HG03060 (cell line): Measurements from ENCODE around the gene DEFB131B.
"Not testable (repeated sequence)": the region's sequence is repeated elsewhere in the genome, so short reads cannot be mapped to it uniquely, and the experiment has no call there.

Experiments
- ATAC-seq: cut with Tn5 transposase; IDR thresholded peaks from one replicate; pipeline ENCODE4 v1.9.1; 2021; ENCODE audit warnings: low read depth, moderate number of reproducible peaks; ENCODE audit not compliant: unreplicated experiment

DEFB131B gene

GRCh38 chr11:71910775-71911174 lies 32.5 kb downstream of the DEFB131B start:
- not testable (repeated sequence) for ATAC-seq

- not testable (repeated sequence) for ATAC-seq
These were observed 33.2 kb downstream of the DEFB131B start for GRCh38 chr11:71911321-71911985.

GRCh38 chr11:71911986-71912340 lies 33.7 kb downstream of the DEFB131B start:
- not testable (repeated sequence) for ATAC-seq

- no peak for ATAC-seq
These were observed 35.7 kb downstream of the DEFB131B start for GRCh38 chr11:71913756-71914526.

- ATAC-seq, result no peak
These were observed 36.5 kb downstream of the DEFB131B start for GRCh38 chr11:71914617-71915189.

- no peak for ATAC-seq
These were observed 39.4 kb downstream of the DEFB131B start for GRCh38 chr11:71917646-71918140.

GRCh38 chr11:71927820-71928736 lies 49.8 kb downstream of the DEFB131B start, which contains the start of gene XNDC1N:
Gene XNDC1N (minus strand): TSS chr11:71928594. CDS start chr11:71923353, 5,241 bp downstream.
- peak; percentile 29 for ATAC-seq

GRCh38 chr11:71928737-71929443 lies 50.6 kb downstream of the DEFB131B start, which contains the start of gene RNF121:
Gene RNF121 (plus strand): TSS chr11:71929046. CDS start chr11:71929062, 16 bp downstream.
- ATAC-seq, result peak; percentile 48

- ATAC-seq, result no peak
These were observed 51.2 kb downstream of the DEFB131B start for GRCh38 chr11:71929491-71929890.

GRCh38 chr11:71930556-71931244 lies 52.4 kb downstream of the DEFB131B start:
- ATAC-seq, result no peak

- ATAC-seq, result no peak
These were observed 53.0 kb downstream of the DEFB131B start for GRCh38 chr11:71931245-71931602.

GRCh38 chr11:71933141-71933933 lies 55.1 kb downstream of the DEFB131B start:
- ATAC-seq, result no peak
